Measurements from ENCODE around the gene IGFBP5.

- TF ChIP-seq MYC (IDR thresholded peaks at IDR 0.05; ENCODE audit: low read depth, low read length) (no peak), MAX (IDR thresholded peaks at IDR 0.05; ENCODE audit: insufficient read depth, insufficient read length) (no peak), CTCF (IDR thresholded peaks at IDR 0.05; ENCODE audit: extremely low read depth in 1 of 2, insufficient read depth in 1 of 2, low read depth in 1 of 2, low read length in 2 of 2) (no peak), POLR2A (IDR thresholded peaks at IDR 0.05; ENCODE audit: low read depth, low read length) (no peak), FOS (IDR thresholded peaks at IDR 0.05; ENCODE audit: borderline replicate concordance, insufficient read depth, low read length) (no peak), EZH2 (IDR thresholded peaks at IDR 0.05; ENCODE audit: borderline replicate concordance, low read depth, low read length, severe bottlenecking) (no peak), POLR2AphosphoS5 (IDR thresholded peaks at IDR 0.05; ENCODE audit: insufficient read depth, low read depth, low read length) (no peak), JUN (IDR thresholded peaks at IDR 0.05; ENCODE audit: borderline replicate concordance, insufficient read depth, insufficient read length, low read depth) (no peak)
Observed at GRCh38 chr2:216629784-216630183, 65.6 kb downstream of the IGFBP5 start.
